ENCODE data around the gene PRAF2.

Gene PRAF2

GRCh38 chrX:49073601-49074575 is at the start of gene PRAF2:
PRAF2 (minus strand) TSS chrX:49074002; CDS start chrX:49073987, 15 bp downstream.
- Histone ChIP-seq H3K4me3 (ENCODE audit: low read length in 2 of 2) (peak within 1 kb of the TSS; percentile 52 to 72), H3K9ac (ENCODE audit: low read depth in 1 of 2, low read length in 2 of 2) (peak within 1 kb of the TSS; percentile 40 to 41), H3K9me3 (ENCODE audit: control insufficient read depth in 2 of 2, low read length in 2 of 2) (no peaks in the 10 kb centered on the region), H3K36me3 (ENCODE audit: control insufficient read depth in 2 of 2, insufficient read depth in 2 of 2, low read length in 2 of 2) (peaks cover 10 to 11% of the 10 kb centered on the region in 2 donors), H3K27ac (ENCODE audit: low read depth in 2 of 2, low read length in 2 of 2) (peak within 1 kb of the TSS; percentile 11 to 48), H3K27me3 (ENCODE audit: control insufficient read depth in 2 of 2, insufficient read depth in 2 of 2, low read length in 2 of 2) (no peaks in the 10 kb centered on the region), H3K4me1 (ENCODE audit: control insufficient read depth in 2 of 2, insufficient read depth in 2 of 2, low read length in 2 of 2) (peaks cover 4 to 12% of the 10 kb centered on the region in 2 donors)

- H3K27me3 ChIP-seq (ENCODE audit: control insufficient read depth in 2 of 2, insufficient read depth in 2 of 2, low read length in 2 of 2) = no peaks in the 10 kb centered on the region
- H3K4me3 ChIP-seq (ENCODE audit: low read length in 2 of 2) = peak overlapping the region; percentile 72 to 85
- H3K4me1 ChIP-seq (ENCODE audit: control insufficient read depth in 2 of 2, insufficient read depth in 2 of 2, low read length in 2 of 2) = peaks cover 0 to 6% of the 10 kb centered on the region in 2 donors
- no peak overlapping the region for H3K27ac ChIP-seq (ENCODE audit: low read depth in 2 of 2, low read length in 2 of 2)
- H3K9me3 ChIP-seq (ENCODE audit: control insufficient read depth in 2 of 2, low read length in 2 of 2) = no peaks in the 10 kb centered on the region
- H3K36me3 ChIP-seq (ENCODE audit: control insufficient read depth in 2 of 2, insufficient read depth in 2 of 2, low read length in 2 of 2) = peaks cover 0 to 22% of the 10 kb centered on the region in 2 donors
- H3K9ac ChIP-seq (ENCODE audit: low read depth in 1 of 2, low read length in 2 of 2) = peak overlapping the region in 1 of 2 donors; percentile 74
Observed at GRCh38 chrX:49122499-49122898, 48.7 kb upstream of the PRAF2 start.

- H3K27me3 ChIP-seq (ENCODE audit: control insufficient read depth in 2 of 2, insufficient read depth in 2 of 2, low read length in 2 of 2) = no peaks in the 10 kb centered on the region
- H3K36me3 ChIP-seq (ENCODE audit: control insufficient read depth in 2 of 2, insufficient read depth in 2 of 2, low read length in 2 of 2) = peaks cover 11 to 43% of the 10 kb centered on the region in 2 donors
- peaks cover 0 to 6% of the 10 kb centered on the region in 2 donors for H3K4me1 ChIP-seq (ENCODE audit: control insufficient read depth in 2 of 2, insufficient read depth in 2 of 2, low read length in 2 of 2)
- H3K27ac ChIP-seq (ENCODE audit: low read depth in 2 of 2, low read length in 2 of 2) = no peak overlapping the region
- H3K9me3 ChIP-seq (ENCODE audit: control insufficient read depth in 2 of 2, low read length in 2 of 2) = no peaks in the 10 kb centered on the region
- no peak overlapping the region for H3K9ac ChIP-seq (ENCODE audit: low read depth in 1 of 2, low read length in 2 of 2)
- H3K4me3 ChIP-seq (ENCODE audit: low read length in 2 of 2) = no peak overlapping the region
Observed at GRCh38 chrX:49120091-49120490, 46.3 kb upstream of the PRAF2 start.

GRCh38 chrX:49117581-49117980 is 43.8 kb upstream of the PRAF2 start:
- no peak overlapping the region for H3K27ac ChIP-seq (ENCODE audit: low read depth in 2 of 2, low read length in 2 of 2)
- no peaks in the 10 kb centered on the region for H3K27me3 ChIP-seq (ENCODE audit: control insufficient read depth in 2 of 2, insufficient read depth in 2 of 2, low read length in 2 of 2)
- no peaks in the 10 kb centered on the region for H3K9me3 ChIP-seq (ENCODE audit: control insufficient read depth in 2 of 2, low read length in 2 of 2)
- H3K9ac ChIP-seq (ENCODE audit: low read depth in 1 of 2, low read length in 2 of 2) = no peak overlapping the region
- H3K4me3 ChIP-seq (ENCODE audit: low read length in 2 of 2) = no peak overlapping the region
- peaks cover 0 to under 1% of the 10 kb centered on the region in 2 donors for H3K4me1 ChIP-seq (ENCODE audit: control insufficient read depth in 2 of 2, insufficient read depth in 2 of 2, low read length in 2 of 2)
- H3K36me3 ChIP-seq (ENCODE audit: control insufficient read depth in 2 of 2, insufficient read depth in 2 of 2, low read length in 2 of 2) = peaks cover 14 to 53% of the 10 kb centered on the region in 2 donors

- Histone ChIP-seq H3K27ac (ENCODE audit: low read depth in 2 of 2, low read length in 2 of 2) (no peak overlapping the region), H3K9ac (ENCODE audit: low read depth in 1 of 2, low read length in 2 of 2) (no peak overlapping the region), H3K36me3 (ENCODE audit: control insufficient read depth in 2 of 2, insufficient read depth in 2 of 2, low read length in 2 of 2) (peaks cover 14 to 58% of the 10 kb centered on the region in 2 donors), H3K4me1 (ENCODE audit: control insufficient read depth in 2 of 2, insufficient read depth in 2 of 2, low read length in 2 of 2) (no peaks in the 10 kb centered on the region), H3K9me3 (ENCODE audit: control insufficient read depth in 2 of 2, low read length in 2 of 2) (no peaks in the 10 kb centered on the region), H3K4me3 (ENCODE audit: low read length in 2 of 2) (no peak overlapping the region), H3K27me3 (ENCODE audit: control insufficient read depth in 2 of 2, insufficient read depth in 2 of 2, low read length in 2 of 2) (no peaks in the 10 kb centered on the region)
Observed at GRCh38 chrX:49116716-49117115, 42.9 kb upstream of the PRAF2 start.

- no peaks in the 10 kb centered on the region for H3K4me1 ChIP-seq (ENCODE audit: control insufficient read depth in 2 of 2, insufficient read depth in 2 of 2, low read length in 2 of 2)
- H3K27ac ChIP-seq (ENCODE audit: low read depth in 2 of 2, low read length in 2 of 2) = no peak overlapping the region
- no peak overlapping the region for H3K4me3 ChIP-seq (ENCODE audit: low read length in 2 of 2)
- H3K9me3 ChIP-seq (ENCODE audit: control insufficient read depth in 2 of 2, low read length in 2 of 2) = no peaks in the 10 kb centered on the region
- H3K9ac ChIP-seq (ENCODE audit: low read depth in 1 of 2, low read length in 2 of 2) = no peak overlapping the region
- no peaks in the 10 kb centered on the region for H3K27me3 ChIP-seq (ENCODE audit: control insufficient read depth in 2 of 2, insufficient read depth in 2 of 2, low read length in 2 of 2)
- H3K36me3 ChIP-seq (ENCODE audit: control insufficient read depth in 2 of 2, insufficient read depth in 2 of 2, low read length in 2 of 2) = peaks cover 14 to 54% of the 10 kb centered on the region in 2 donors
Observed at GRCh38 chrX:49116076-49116475, 42.3 kb upstream of the PRAF2 start.

GRCh38 chrX:49111791-49112190 is 38.0 kb upstream of the PRAF2 start:
- Histone ChIP-seq H3K4me3 (ENCODE audit: low read length in 2 of 2) (no peak overlapping the region), H3K36me3 (ENCODE audit: control insufficient read depth in 2 of 2, insufficient read depth in 2 of 2, low read length in 2 of 2) (peaks cover 7 to 39% of the 10 kb centered on the region in 2 donors), H3K4me1 (ENCODE audit: control insufficient read depth in 2 of 2, insufficient read depth in 2 of 2, low read length in 2 of 2) (no peaks in the 10 kb centered on the region), H3K27ac (ENCODE audit: low read depth in 2 of 2, low read length in 2 of 2) (no peak overlapping the region), H3K9me3 (ENCODE audit: control insufficient read depth in 2 of 2, low read length in 2 of 2) (no peaks in the 10 kb centered on the region), H3K9ac (ENCODE audit: low read depth in 1 of 2, low read length in 2 of 2) (no peak overlapping the region), H3K27me3 (ENCODE audit: control insufficient read depth in 2 of 2, insufficient read depth in 2 of 2, low read length in 2 of 2) (peaks cover 0 to 2% of the 10 kb centered on the region in 2 donors)

- Histone ChIP-seq H3K4me3 (ENCODE audit: low read length in 2 of 2) (no peak overlapping the region), H3K9ac (ENCODE audit: low read depth in 1 of 2, low read length in 2 of 2) (no peak overlapping the region), H3K27ac (ENCODE audit: low read depth in 2 of 2, low read length in 2 of 2) (no peak overlapping the region), H3K36me3 (ENCODE audit: control insufficient read depth in 2 of 2, insufficient read depth in 2 of 2, low read length in 2 of 2) (peaks cover 3 to 25% of the 10 kb centered on the region in 2 donors), H3K9me3 (ENCODE audit: control insufficient read depth in 2 of 2, low read length in 2 of 2) (no peaks in the 10 kb centered on the region), H3K27me3 (ENCODE audit: control insufficient read depth in 2 of 2, insufficient read depth in 2 of 2, low read length in 2 of 2) (peaks cover 0 to 2% of the 10 kb centered on the region in 2 donors), H3K4me1 (ENCODE audit: control insufficient read depth in 2 of 2, insufficient read depth in 2 of 2, low read length in 2 of 2) (no peaks in the 10 kb centered on the region)
Observed at GRCh38 chrX:49110417-49110816, 36.6 kb upstream of the PRAF2 start.

- H3K36me3 ChIP-seq (ENCODE audit: control insufficient read depth in 2 of 2, insufficient read depth in 2 of 2, low read length in 2 of 2) = peaks cover under 1 to 21% of the 10 kb centered on the region in 2 donors
- no peaks in the 10 kb centered on the region for H3K9me3 ChIP-seq (ENCODE audit: control insufficient read depth in 2 of 2, low read length in 2 of 2)
- H3K27ac ChIP-seq (ENCODE audit: low read depth in 2 of 2, low read length in 2 of 2) = no peak overlapping the region
- no peak overlapping the region for H3K4me3 ChIP-seq (ENCODE audit: low read length in 2 of 2)
- no peaks in the 10 kb centered on the region for H3K4me1 ChIP-seq (ENCODE audit: control insufficient read depth in 2 of 2, insufficient read depth in 2 of 2, low read length in 2 of 2)
- H3K9ac ChIP-seq (ENCODE audit: low read depth in 1 of 2, low read length in 2 of 2) = no peak overlapping the region
- H3K27me3 ChIP-seq (ENCODE audit: control insufficient read depth in 2 of 2, insufficient read depth in 2 of 2, low read length in 2 of 2) = peaks cover 0 to 2% of the 10 kb centered on the region in 2 donors
Observed at GRCh38 chrX:49108641-49109040, 34.8 kb upstream of the PRAF2 start.

- Histone ChIP-seq H3K9ac (ENCODE audit: low read depth in 1 of 2, low read length in 2 of 2) (no peak overlapping the region), H3K4me1 (ENCODE audit: control insufficient read depth in 2 of 2, insufficient read depth in 2 of 2, low read length in 2 of 2) (no peaks in the 10 kb centered on the region)
Observed at GRCh38 chrX:49106930-49107329, 33.1 kb upstream of the PRAF2 start.

More at GRCh38 chrX:49106930-49107329, 33.1 kb upstream of the PRAF2 start:
- Histone ChIP-seq H3K27ac (ENCODE audit: low read depth in 2 of 2, low read length in 2 of 2) (no peak overlapping the region), H3K4me3 (ENCODE audit: low read length in 2 of 2) (no peak overlapping the region), H3K27me3 (ENCODE audit: control insufficient read depth in 2 of 2, insufficient read depth in 2 of 2, low read length in 2 of 2) (peaks cover 0 to 2% of the 10 kb centered on the region in 2 donors), H3K36me3 (ENCODE audit: control insufficient read depth in 2 of 2, insufficient read depth in 2 of 2, low read length in 2 of 2) (peaks cover 0 to 11% of the 10 kb centered on the region in 2 donors), H3K9me3 (ENCODE audit: control insufficient read depth in 2 of 2, low read length in 2 of 2) (no peaks in the 10 kb centered on the region)
